ENCODE results near the gene NDUFB8.

Gene NDUFB8

GRCh38 chr10:100561005-100561404, 31.3 kb upstream of the NDUFB8 start:
- peaks cover 5% of the 10 kb centered on the region for H3K4me1 ChIP-seq (ENCODE audit: control insufficient read depth, low read length)
- no peaks in the 10 kb centered on the region for H3K79me2 ChIP-seq (ENCODE audit: control insufficient read depth, low read length)
- no peak for TF ChIP-seq EZH2phosphoT487 (IDR thresholded peaks at IDR 0.05; ENCODE audit: borderline replicate concordance, low read length)
- TF ChIP-seq CTCF (IDR thresholded peaks at IDR 0.05; ENCODE audit: low read depth, low read length, poor library complexity, severe bottlenecking): no peak
- no peak overlapping the region for H3K27ac ChIP-seq (ENCODE audit: low read depth, low read length)
- H3K36me3 ChIP-seq (ENCODE audit: control insufficient read depth, low read length): no peaks in the 10 kb centered on the region
- peaks cover 9% of the 10 kb centered on the region; the same call in 1 of the 2 replicates for H3K27me3 ChIP-seq (ENCODE audit: control insufficient read depth, low read length)
- H3K9me3 ChIP-seq (ENCODE audit: control insufficient read depth, insufficient read depth, low read length): no peaks in the 10 kb centered on the region
- no peaks in the 10 kb centered on the region for H4K20me1 ChIP-seq (ENCODE audit: control insufficient read depth, insufficient read depth, low read depth, low read length)
- no peak overlapping the region for H3K4me3 ChIP-seq (ENCODE audit: low read length)
- H3K9me2 ChIP-seq (replicated peaks; ENCODE audit: control insufficient read depth, low read length): no peaks in the 10 kb centered on the region
- H3F3A ChIP-seq (ENCODE audit: control insufficient read depth, insufficient read depth): no peaks in the 10 kb centered on the region
- no peak overlapping the region for H3K4me2 ChIP-seq (ENCODE audit: low read length)

- H3K9me3 ChIP-seq (ENCODE audit: control insufficient read depth, insufficient read depth, low read length): no peaks in the 10 kb centered on the region
- no peak overlapping the region for H3K4me2 ChIP-seq (ENCODE audit: low read length)
- no peak for TF ChIP-seq EZH2phosphoT487 (IDR thresholded peaks at IDR 0.05; ENCODE audit: borderline replicate concordance, low read length)
- TF ChIP-seq CTCF (IDR thresholded peaks at IDR 0.05; ENCODE audit: low read depth, low read length, poor library complexity, severe bottlenecking): no peak
Observed at GRCh38 chr10:100560248-100560647, 30.6 kb upstream of the NDUFB8 start.

GRCh38 chr10:100554902-100555301, 25.2 kb upstream of the NDUFB8 start:
- no peaks in the 10 kb centered on the region for H4K20me1 ChIP-seq (ENCODE audit: control insufficient read depth, insufficient read depth, low read depth, low read length)
- TF ChIP-seq EZH2phosphoT487 (IDR thresholded peaks at IDR 0.05; ENCODE audit: borderline replicate concordance, low read length) (no peak), CTCF (IDR thresholded peaks at IDR 0.05; ENCODE audit: low read depth, low read length, poor library complexity, severe bottlenecking) (no peak)
- H3F3A ChIP-seq (ENCODE audit: control insufficient read depth, insufficient read depth): no peaks in the 10 kb centered on the region
- peaks cover 7% of the 10 kb centered on the region for H3K36me3 ChIP-seq (ENCODE audit: control insufficient read depth, low read length)
- 0 out of 2 replicates have a peak, but pooled peaks cover 3% of the 10 kb centered on the region for H3K4me1 ChIP-seq (ENCODE audit: control insufficient read depth, low read length)
- H3K9me3 ChIP-seq (ENCODE audit: control insufficient read depth, insufficient read depth, low read length): no peaks in the 10 kb centered on the region
- H3K79me2 ChIP-seq (ENCODE audit: control insufficient read depth, low read length): no peaks in the 10 kb centered on the region
- no peaks in the 10 kb centered on the region for H3K9me2 ChIP-seq (replicated peaks; ENCODE audit: control insufficient read depth, low read length)
- no peak overlapping the region for H3K4me2 ChIP-seq (ENCODE audit: low read length)
- no peaks in the 10 kb centered on the region for H3K27me3 ChIP-seq (ENCODE audit: control insufficient read depth, low read length)
- H3K27ac ChIP-seq (ENCODE audit: low read depth, low read length): no peak overlapping the region
- no peak overlapping the region for H3K4me3 ChIP-seq (ENCODE audit: low read length)

More at GRCh38 chr10:100560248-100560647, 30.6 kb upstream of the NDUFB8 start:
- Histone ChIP-seq H3K79me2 (ENCODE audit: control insufficient read depth, low read length) (no peaks in the 10 kb centered on the region), H3K4me1 (ENCODE audit: control insufficient read depth, low read length) (peaks cover 5% of the 10 kb centered on the region), H4K20me1 (ENCODE audit: control insufficient read depth, insufficient read depth, low read depth, low read length) (no peaks in the 10 kb centered on the region), H3K36me3 (ENCODE audit: control insufficient read depth, low read length) (no peaks in the 10 kb centered on the region; the same call in 1 of the 2 replicates), H3K27ac (ENCODE audit: low read depth, low read length) (no peak overlapping the region), H3K27me3 (ENCODE audit: control insufficient read depth, low read length) (0 out of 2 replicates have a peak, but pooled peaks cover 7% of the 10 kb centered on the region), H3K4me3 (ENCODE audit: low read length) (no peak overlapping the region), H3K9me2 (replicated peaks; ENCODE audit: control insufficient read depth, low read length) (no peaks in the 10 kb centered on the region), H3F3A (ENCODE audit: control insufficient read depth, insufficient read depth) (no peaks in the 10 kb centered on the region)

All from DOHH2 (cell line).